ENCODE measurements around the gene CEMIP.

DNA sequence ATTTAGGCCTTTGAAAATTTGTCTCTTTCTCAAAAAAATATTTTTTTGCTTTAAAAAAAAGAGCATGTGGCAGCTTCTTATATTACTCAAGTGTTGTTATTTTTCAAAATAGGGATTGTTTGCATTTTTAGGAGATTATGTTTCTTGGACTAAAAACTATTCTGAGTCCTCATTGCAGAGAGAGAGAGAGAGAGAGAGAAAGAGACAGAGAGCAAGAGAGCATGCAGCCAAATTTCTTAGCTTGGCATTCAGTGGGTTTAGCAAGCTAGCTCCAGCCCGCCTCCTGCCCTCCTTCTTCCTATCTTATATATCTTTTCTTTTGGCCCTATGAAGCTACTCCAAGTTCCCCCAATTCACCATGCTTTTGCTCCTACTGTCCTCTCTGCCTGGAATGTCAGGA, 55.7 kb downstream of the CEMIP start:
- TF ChIP-seq POLR2A (IDR thresholded peaks at IDR 0.05) (no peak), EP300 (IDR thresholded peaks at IDR 0.05) (no peak)
- TF ChIP-seq, protein P1, sequence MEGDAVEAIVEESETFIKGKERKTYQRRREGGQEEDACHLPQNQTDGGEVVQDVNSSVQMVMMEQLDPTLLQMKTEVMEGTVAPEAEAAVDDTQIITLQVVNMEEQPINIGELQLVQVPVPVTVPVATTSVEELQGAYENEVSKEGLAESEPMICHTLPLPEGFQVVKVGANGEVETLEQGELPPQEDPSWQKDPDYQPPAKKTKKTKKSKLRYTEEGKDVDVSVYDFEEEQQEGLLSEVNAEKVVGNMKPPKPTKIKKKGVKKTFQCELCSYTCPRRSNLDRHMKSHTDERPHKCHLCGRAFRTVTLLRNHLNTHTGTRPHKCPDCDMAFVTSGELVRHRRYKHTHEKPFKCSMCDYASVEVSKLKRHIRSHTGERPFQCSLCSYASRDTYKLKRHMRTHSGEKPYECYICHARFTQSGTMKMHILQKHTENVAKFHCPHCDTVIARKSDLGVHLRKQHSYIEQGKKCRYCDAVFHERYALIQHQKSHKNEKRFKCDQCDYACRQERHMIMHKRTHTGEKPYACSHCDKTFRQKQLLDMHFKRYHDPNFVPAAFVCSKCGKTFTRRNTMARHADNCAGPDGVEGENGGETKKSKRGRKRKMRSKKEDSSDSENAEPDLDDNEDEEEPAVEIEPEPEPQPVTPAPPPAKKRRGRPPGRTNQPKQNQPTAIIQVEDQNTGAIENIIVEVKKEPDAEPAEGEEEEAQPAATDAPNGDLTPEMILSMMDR (IDR thresholded peaks at IDR 0.05) = no peak
